GM19468 (cell line): Measurements from ENCODE around the gene RECQL.

Experiments
- ATAC-seq: cut with Tn5 transposase; IDR thresholded peaks from one replicate; pipeline ENCODE4 v1.9.1; 2021; ENCODE audit warnings: mild to moderate bottlenecking, moderate library complexity, moderate number of reproducible peaks; ENCODE audit not compliant: unreplicated experiment; ENCODE audit errors: extremely low read depth

The RECQL gene

GRCh38 chr12:21501258-21502163, at the start of gene RECQL, which contains the start of gene GOLT1B:
TSS of gene RECQL (minus strand) at chr12:21501635. CDS start at chr12:21499570, 2,065 bp downstream.
TSS of gene GOLT1B (plus strand) at chr12:21501789. CDS start at chr12:21501924, 135 bp downstream.
- peak; percentile 99 for ATAC-seq

GRCh38 chr12:21547437-21547836, 46.0 kb upstream of the RECQL start:
- no peak for ATAC-seq

- no peak for ATAC-seq
These were observed 45.3 kb upstream of the RECQL start for GRCh38 chr12:21546716-21547115.

GRCh38 chr12:21545557-21545956, 44.1 kb upstream of the RECQL start:
- no peak for ATAC-seq

- no peak for ATAC-seq
These were observed 41.7 kb upstream of the RECQL start for GRCh38 chr12:21543151-21543550.

- ATAC-seq, result no peak
These were observed 41.0 kb upstream of the RECQL start for GRCh38 chr12:21542403-21542802.

- no peak for ATAC-seq
These were observed 40.3 kb upstream of the RECQL start for GRCh38 chr12:21541773-21542172.

GRCh38 chr12:21539797-21540196, 38.4 kb upstream of the RECQL start:
- ATAC-seq, result no peak

GRCh38 chr12:21538061-21538653, 36.7 kb upstream of the RECQL start:
- ATAC-seq, result no peak

- ATAC-seq, result no peak
These were observed 28.0 kb upstream of the RECQL start for GRCh38 chr12:21529456-21529855.

- no peak for ATAC-seq
These were observed 27.5 kb upstream of the RECQL start for GRCh38 chr12:21528953-21529352.

GRCh38 chr12:21527451-21528180, 26.2 kb upstream of the RECQL start:
- peak; percentile 81 for ATAC-seq

GRCh38 chr12:21526721-21527345, 25.4 kb upstream of the RECQL start:
- no peak for ATAC-seq

- no peak for ATAC-seq
These were observed 24.6 kb upstream of the RECQL start, which contains the start of gene SPX for GRCh38 chr12:21526053-21526452. TSS of gene SPX (plus strand) at chr12:21526296. CDS start at chr12:21526473, 177 bp downstream.

- ATAC-seq, result no peak
These were observed 21.7 kb upstream of the RECQL start for GRCh38 chr12:21523148-21523547.

- no peak for ATAC-seq
These were observed 20.1 kb upstream of the RECQL start for GRCh38 chr12:21521541-21521940.

- no peak for ATAC-seq
These were observed 17.0 kb upstream of the RECQL start for GRCh38 chr12:21518451-21518850.

- no peak for ATAC-seq
These were observed 14.8 kb upstream of the RECQL start for GRCh38 chr12:21516281-21516680.

GRCh38 chr12:21509768-21510167, 8.3 kb upstream of the RECQL start:
- peak; percentile 94 for ATAC-seq

GRCh38 chr12:21507849-21508248, 6.4 kb upstream of the RECQL start:
- no peak for ATAC-seq
